ENCODE data around the gene MIAT.

The MIAT gene

DNA sequence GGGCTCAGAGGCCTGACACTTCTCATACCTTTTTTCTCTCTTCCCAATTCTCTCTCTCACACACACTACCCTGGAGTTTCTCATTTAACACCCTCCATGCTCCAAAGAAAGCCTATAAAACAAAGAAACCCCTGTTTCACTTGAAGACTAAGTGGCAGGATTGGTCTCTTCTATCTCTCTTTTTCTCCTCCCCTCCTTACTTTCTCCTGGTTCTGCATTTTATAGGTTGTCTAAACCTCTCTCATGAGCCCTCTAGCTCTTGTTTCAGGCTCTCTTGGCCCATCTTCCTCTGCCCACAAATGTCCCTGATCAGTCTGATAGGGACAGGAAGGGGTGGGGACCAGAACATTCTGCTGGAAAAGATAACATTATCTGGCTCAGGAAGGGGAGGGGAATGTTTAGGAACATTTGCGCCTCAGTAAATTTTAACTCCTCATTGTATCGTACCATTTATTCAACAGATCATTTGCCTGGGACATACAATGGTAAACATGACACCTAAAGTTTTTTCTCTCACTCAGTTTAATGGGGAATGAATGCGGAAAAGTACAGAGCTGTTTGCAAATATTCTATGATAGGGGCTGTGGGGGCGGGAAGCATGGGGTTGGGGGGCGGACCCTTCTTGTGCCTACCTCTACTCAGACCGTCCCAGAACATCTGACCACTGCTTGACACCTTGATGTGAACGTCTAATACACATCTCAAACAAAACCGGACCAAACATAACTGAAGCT, 24.8 kb upstream of the MIAT start:
- FAIRE-seq = no peak

- FAIRE-seq = no peak
Measured at GRCh38 chr22:26634189-26634588, 23.2 kb upstream of the MIAT start.

DNA sequence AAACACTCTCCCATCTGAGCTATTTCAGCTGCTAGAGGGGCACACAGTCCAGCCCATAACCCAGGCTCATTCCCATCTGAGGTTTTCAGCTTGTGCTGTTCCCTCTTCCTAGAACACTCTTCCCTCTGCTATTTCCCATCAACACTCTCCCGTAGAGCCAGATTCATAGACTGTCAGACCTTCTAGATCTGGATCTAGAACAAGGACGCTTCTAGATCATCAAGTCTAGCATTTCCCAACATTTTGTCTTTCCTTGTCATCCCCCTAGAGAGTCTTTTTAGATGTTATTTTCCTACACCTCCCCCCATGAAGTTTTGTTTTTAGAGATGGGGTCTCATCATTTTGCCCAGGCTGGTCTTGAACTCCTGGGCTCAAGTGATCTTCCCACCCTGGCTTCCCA, 22.3 kb upstream of the MIAT start:
- FAIRE-seq = no peak

DNA sequence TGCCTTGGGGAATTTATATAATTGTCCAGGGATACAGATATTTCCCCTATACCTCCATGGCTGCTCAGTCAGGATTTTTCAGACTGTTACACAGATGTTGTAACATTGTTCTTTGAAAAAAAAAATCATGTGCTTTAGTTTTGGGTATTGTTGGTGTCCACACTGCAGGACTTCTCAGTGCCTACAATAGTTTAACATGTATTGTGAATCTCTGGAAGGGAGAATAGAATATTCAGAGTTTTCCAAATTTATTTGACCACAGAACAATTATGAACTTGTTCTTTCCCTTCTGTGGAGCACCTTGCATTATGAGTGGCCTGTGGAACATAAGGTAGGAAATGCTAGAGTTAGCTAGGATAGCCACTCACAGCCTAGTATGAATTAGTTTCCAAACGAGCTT, 21.1 kb upstream of the MIAT start:
- FAIRE-seq = no peak

GRCh38 chr22:26642465-26643417, 14.6 kb upstream of the MIAT start:
- FAIRE-seq = no peak

DNA sequence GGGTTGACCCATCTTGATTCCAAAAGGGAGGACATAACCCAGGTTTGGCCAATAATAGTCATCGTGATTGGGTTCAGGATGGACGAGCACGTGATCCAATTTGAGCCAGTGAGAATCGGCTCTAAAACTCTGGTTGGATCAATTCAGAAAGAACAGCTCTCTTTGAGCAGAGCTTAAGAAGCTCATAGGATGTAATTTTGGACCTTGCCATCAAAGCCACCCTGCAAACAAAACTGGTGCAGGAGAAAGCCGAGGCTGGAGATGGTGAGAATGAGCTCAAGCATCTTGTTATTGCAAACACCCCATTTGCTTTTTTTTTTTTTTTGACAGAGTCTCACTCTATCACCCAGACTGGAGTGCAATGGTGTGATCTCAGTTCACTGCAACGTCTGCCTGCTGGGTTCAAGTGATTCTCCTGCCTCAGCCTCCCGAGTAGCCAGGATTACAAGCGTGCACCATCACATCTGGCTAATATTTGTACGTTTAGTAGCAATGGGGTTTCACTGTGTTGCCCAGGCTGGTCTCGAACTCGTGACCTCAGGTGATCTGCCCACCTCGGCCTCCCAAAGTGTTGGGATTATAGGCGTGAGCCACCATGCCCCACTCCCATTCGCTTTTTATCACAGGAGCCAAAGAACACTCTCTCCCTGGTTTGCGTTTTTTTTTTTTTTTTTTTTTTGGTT, 13.8 kb upstream of the MIAT start:
- FAIRE-seq = no peak

DNA sequence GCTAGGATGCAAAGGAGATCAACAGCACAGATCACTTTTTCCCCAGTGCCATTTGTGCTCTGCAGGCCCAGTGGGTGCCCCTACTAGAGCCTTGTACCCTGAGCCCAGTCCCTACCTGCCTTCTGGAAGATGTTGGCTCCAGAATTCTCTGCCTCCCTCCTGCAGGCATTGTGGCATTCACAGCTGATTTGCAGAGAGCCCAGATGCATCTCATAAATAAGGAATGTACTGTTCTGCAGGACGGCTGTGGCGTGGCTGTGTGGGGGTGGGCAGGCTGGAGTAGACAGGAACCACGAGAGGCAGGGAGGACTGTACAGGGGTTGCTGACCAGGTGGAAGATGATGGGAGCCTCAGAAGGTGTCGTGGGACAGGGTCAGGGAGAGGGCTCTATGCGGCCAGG, 11.2 kb upstream of the MIAT start:
- FAIRE-seq = no peak

- FAIRE-seq = no peak
Measured at GRCh38 chr22:26648011-26648497, 9.3 kb upstream of the MIAT start.

- no peak for FAIRE-seq
Measured at GRCh38 chr22:26648528-26649388, 8.6 kb upstream of the MIAT start.

GRCh38 chr22:26650722-26651421, 6.5 kb upstream of the MIAT start:
- FAIRE-seq = no peak

DNA sequence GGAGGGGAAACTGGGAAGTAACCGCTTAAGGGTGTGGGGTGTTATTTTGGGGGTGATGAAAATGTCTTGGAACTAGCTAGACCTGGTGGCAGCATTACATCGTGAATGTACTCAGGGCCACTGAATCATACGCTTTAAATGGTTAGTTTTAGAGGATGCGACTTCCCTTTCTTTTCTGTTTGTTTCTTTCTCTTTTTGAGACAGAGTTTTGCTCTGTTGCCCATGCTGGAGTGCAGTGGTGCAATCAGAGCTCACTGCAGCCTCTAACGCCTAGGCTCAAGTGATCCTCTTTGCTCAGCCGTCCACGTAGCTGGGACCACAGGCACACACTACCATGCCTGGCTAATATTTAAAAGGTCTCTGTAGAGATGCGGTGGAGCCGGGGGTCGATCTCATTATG, 5.6 kb upstream of the MIAT start:
- no peak for FAIRE-seq

- no peak for FAIRE-seq
Measured at GRCh38 chr22:26658161-26658560, 773 bp downstream of the MIAT start.

- no peak for FAIRE-seq
Measured at GRCh38 chr22:26658671-26659478, 1.5 kb downstream of the MIAT start.

DNA sequence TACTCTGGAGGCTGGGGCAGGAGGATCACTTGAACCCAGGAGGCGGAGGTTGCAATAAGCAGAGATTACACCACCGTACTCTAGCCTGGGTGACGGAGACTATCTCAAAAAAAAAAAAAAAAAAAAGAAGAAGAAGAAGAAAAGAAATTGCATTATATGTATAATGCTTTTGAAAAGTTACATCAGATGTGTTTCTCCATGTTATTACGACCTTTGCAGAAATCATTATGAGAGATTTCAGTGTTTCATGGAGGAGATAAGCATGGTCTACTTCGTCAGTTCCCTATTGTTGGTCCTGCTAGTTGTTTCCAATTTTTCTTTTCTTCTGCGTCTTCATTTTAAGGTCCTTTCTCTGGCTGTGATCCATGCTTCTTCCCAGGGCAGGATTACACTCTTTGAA, 3.0 kb downstream of the MIAT start:
- FAIRE-seq = no peak

DNA sequence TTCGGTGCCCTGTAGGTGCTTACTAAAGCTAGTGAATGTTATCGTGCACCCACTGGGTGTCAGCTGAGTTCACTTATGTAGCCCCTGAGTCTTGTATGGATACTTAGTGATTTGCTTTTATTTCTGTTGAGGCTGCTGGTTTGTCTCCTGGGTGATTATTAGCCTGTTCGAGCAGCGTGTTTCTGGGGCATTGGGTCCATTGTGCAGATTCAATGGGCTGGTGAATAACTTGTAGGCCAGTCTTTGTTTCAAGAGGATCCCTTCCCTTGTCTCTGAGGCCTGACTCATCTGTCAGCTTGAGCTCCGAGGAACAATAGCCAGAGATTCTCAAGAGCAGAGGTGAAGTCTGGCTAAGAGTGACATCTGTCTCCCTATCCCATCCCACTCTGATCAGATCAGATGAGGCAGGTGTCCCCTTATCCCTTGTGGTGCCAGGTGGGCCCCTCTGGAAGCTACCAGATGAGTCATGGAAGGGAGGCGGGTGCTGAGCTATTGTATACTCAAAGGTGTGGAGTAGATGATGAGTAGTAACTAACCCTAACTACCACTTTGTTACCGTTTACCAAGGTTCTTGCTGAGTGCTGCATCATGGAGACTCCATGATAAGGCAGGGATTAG, 3.7 kb downstream of the MIAT start:
- FAIRE-seq = no peak

GRCh38 chr22:26662160-26662559, 4.8 kb downstream of the MIAT start:
- no peak for FAIRE-seq

DNA sequence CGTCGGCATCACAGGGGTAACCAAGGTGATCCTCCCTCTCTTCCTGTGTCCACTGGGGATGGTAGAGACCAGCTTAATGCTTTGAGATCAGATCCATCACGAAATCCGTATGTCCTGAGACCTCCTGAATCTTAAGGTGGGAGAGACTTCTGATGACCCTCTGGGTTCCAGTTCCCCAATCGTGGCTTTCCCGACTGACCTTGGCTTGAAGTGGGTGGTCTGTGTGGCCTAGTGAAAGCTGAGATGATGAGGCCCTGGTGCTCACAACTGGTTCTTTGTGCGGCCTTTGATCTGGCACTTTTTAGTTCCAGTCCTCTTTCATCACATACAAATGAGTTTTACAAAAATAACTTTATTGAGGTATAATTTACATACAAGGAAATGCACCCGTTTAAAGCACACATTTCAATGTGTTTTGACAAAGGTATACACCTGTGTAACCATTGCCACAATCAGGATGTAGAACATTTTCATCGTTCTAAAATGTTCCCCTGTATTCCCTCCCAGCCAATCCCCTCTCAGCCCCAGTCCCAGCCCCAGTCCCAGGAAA, 6.1 kb downstream of the MIAT start:
- FAIRE-seq = no peak

DNA sequence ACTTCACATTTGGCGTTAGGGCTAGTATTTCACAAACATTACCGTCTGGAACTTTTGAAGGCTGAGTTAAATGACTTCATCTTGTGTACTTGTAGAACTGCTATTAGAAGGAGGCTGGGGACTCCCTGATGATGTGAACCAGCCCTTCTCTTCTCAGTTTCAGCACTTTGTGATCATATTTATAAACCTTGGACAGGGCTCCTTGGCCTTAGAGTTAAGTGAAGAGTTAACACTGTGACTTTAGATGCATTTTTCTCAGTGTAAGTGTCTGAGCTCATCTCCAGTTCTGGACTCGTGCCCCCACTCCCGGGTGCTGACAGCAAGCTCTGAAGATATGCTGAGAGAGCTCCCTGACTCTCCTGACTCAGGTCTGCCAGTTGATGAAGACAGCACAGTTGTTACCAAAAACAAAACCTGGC, 8.4 kb downstream of the MIAT start:
- FAIRE-seq = no peak

DNA sequence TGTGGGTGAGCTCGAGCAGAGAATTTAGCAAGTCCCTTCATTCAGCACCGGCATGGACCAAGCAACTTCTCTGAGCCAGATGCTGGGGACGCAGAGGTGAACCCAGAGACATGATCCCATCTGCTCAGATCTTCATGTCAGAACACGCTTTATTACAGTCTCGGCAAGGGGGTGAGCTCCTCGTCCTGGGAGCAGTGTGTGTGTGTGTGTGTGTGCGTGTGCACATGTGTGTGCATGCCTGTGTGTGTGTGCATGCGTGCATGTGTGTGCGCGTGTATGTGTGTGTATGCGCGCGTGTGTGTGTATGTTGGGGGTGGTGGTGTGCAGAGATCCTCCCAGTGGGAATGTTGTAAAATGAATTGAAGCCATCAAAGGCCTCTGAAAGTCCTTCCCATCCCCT, 9.8 kb downstream of the MIAT start:
- no peak for FAIRE-seq

GRCh38 chr22:26669060-26669481, 11.7 kb downstream of the MIAT start:
- no peak for FAIRE-seq
